ENCODE data around the gene LEAP2. TPM values are rescaled to one million over a fixed set of nuclear protein-coding genes. Genes with fewer than 3 reads are reported as not detected.

LEAP2 gene
- total and polyA plus RNA-seq, 2 of the 4 experiments (the other 2 are of a cell fraction), result under 0.01 to 0.36 TPM

DNA sequence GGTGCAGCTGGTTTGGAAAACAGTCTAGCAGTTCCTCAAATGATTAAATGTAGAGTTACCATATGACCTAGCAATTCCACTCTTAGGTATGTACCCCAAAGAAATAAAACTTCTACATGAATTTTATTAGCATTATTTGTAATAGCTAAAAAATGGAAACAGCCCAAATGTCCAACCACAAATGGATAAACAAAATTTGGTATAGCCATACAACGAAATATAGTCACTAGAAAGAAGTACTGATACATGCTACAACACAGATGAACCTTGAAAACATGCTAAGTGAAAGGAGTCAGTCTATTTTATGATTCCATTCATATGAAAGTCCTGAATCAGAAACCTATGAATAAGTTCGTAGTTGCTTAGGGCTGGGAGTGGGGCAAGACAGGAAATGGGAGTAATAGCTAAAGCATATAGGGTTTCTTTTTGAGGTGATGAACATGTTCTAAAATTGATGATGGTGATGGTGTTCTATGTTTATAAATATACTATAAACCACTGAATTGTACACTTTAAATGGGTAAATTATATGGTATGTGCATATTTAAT, 13.5 kb upstream of the LEAP2 start:
- in situ Hi-C loops (cut with MboI; ENCODE audit: low sequenced_read_pairs) (no loop called here), intact Hi-C loops (cut with micrococcal nuclease) (loop anchor here (5.0 kb wide), 1 partner anchor 103 kb away; no protein-coding TSS in a partner anchor), dilution Hi-C loops (cut with HindIII; ENCODE audit: low sequenced_read_pairs, unreplicated experiment) (no loop called here)
- no peaks in the 10 kb centered on the region for H3K4me1 ChIP-seq (ENCODE audit: control insufficient read depth, insufficient read depth, low read length)
- CTCF ChIA-PET, result no interaction called here
- H2AK9ac ChIP-seq (replicated peaks; ENCODE audit: low read depth, low read length, poor library complexity), result no peak overlapping the region
- H4K5ac ChIP-seq (ENCODE audit: low read depth, low read length), result no peak overlapping the region
- H3K9me1 ChIP-seq (ENCODE audit: insufficient read depth, low read length), result no peaks in the 10 kb centered on the region
- H3K4me2 ChIP-seq (ENCODE audit: low read depth, low read length), result no peak overlapping the region
- no peak overlapping the region for H2BK20ac ChIP-seq (ENCODE audit: low read depth, low read length)
- H3K36me3 ChIP-seq (ENCODE audit: control insufficient read depth, insufficient read depth, low read length), result no peaks in the 10 kb centered on the region
- ATAC-seq (ENCODE audit: low read depth), result no peak
- H4K91ac ChIP-seq (ENCODE audit: insufficient read depth, low read depth, low read length), result no peak overlapping the region
- H3K79me1 ChIP-seq (ENCODE audit: low read depth in 1 of 2, low read length in 2 of 2), result no peaks in the 10 kb centered on the region
- H3K56ac ChIP-seq (ENCODE audit: extremely low read depth, insufficient read depth, low read length), result no peak overlapping the region
- POLR2A ChIA-PET (ENCODE audit: unreplicated experiment), result no interaction called here
- no peak overlapping the region for H2AK5ac ChIP-seq (ENCODE audit: low read depth, low read length)
- H2AFZ ChIP-seq (replicated peaks; ENCODE audit: low read length, poor library complexity), result no peak overlapping the region
- no peak overlapping the region for H3K9ac ChIP-seq (ENCODE audit: low read depth, low read length)
- H3K23ac ChIP-seq (ENCODE audit: low read depth, low read length), result no peak overlapping the region
- no peaks in the 10 kb centered on the region for H3K9me3 ChIP-seq (ENCODE audit: control insufficient read depth, insufficient read depth, low read length)
- H3K18ac ChIP-seq (ENCODE audit: low read depth, low read length), result no peak overlapping the region
- H3K14ac ChIP-seq (replicated peaks; ENCODE audit: low read depth, low read length), result no peak overlapping the region
- no peak overlapping the region for H2BK15ac ChIP-seq (ENCODE audit: low read depth, low read length)
- H2BK5ac ChIP-seq (ENCODE audit: low read depth, low read length, poor library complexity, severe bottlenecking), result no peak overlapping the region
- no peak overlapping the region for H4K8ac ChIP-seq (ENCODE audit: low read depth in 2 of 2, low read length in 2 of 2)
- no peaks in the 10 kb centered on the region for H3K27me3 ChIP-seq (ENCODE audit: control insufficient read depth, insufficient read depth, low read length)
- TF ChIP-seq RCOR1 (IDR thresholded peaks at IDR 0.05; ENCODE audit: insufficient replicate concordance, low read length) (no peak), RAD21 (IDR thresholded peaks at IDR 0.05; ENCODE audit: low read length) (no peak), POLR2A (IDR thresholded peaks at IDR 0.05; ENCODE audit: low read depth, low read length) (no peak), MAFK (IDR thresholded peaks at IDR 0.05; ENCODE audit: low read depth, low read length) (no peak), MXI1 (IDR thresholded peaks at IDR 0.05; ENCODE audit: borderline replicate concordance, low read depth, low read length) (no peak), SMC3 (IDR thresholded peaks at IDR 0.05; ENCODE audit: low read depth, low read length) (no peak), MAZ (IDR thresholded peaks at IDR 0.05; ENCODE audit: borderline replicate concordance, low read depth, low read length) (no peak), RFX5 (IDR thresholded peaks at IDR 0.05; ENCODE audit: low read depth, low read length) (no peak), CHD1 (IDR thresholded peaks at IDR 0.05; ENCODE audit: low read depth, low read length) (no peak), BHLHE40 (IDR thresholded peaks at IDR 0.05; ENCODE audit: low read depth, low read length) (no peak), FOS (IDR thresholded peaks at IDR 0.05; ENCODE audit: low read depth, low read length) (no peak)
- TF ChIP-seq, protein P1, sequence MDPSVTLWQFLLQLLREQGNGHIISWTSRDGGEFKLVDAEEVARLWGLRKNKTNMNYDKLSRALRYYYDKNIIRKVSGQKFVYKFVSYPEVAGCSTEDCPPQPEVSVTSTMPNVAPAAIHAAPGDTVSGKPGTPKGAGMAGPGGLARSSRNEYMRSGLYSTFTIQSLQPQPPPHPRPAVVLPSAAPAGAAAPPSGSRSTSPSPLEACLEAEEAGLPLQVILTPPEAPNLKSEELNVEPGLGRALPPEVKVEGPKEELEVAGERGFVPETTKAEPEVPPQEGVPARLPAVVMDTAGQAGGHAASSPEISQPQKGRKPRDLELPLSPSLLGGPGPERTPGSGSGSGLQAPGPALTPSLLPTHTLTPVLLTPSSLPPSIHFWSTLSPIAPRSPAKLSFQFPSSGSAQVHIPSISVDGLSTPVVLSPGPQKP (IDR thresholded peaks at IDR 0.05; ENCODE audit: borderline replicate concordance, low read depth, low read length), result no peak
- TF ChIP-seq, protein P2, sequence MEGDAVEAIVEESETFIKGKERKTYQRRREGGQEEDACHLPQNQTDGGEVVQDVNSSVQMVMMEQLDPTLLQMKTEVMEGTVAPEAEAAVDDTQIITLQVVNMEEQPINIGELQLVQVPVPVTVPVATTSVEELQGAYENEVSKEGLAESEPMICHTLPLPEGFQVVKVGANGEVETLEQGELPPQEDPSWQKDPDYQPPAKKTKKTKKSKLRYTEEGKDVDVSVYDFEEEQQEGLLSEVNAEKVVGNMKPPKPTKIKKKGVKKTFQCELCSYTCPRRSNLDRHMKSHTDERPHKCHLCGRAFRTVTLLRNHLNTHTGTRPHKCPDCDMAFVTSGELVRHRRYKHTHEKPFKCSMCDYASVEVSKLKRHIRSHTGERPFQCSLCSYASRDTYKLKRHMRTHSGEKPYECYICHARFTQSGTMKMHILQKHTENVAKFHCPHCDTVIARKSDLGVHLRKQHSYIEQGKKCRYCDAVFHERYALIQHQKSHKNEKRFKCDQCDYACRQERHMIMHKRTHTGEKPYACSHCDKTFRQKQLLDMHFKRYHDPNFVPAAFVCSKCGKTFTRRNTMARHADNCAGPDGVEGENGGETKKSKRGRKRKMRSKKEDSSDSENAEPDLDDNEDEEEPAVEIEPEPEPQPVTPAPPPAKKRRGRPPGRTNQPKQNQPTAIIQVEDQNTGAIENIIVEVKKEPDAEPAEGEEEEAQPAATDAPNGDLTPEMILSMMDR (conservative IDR thresholded peaks at IDR 0.05; ENCODE audit: low read depth, low read length), result no peak
- TF ChIP-seq, protein P3, sequence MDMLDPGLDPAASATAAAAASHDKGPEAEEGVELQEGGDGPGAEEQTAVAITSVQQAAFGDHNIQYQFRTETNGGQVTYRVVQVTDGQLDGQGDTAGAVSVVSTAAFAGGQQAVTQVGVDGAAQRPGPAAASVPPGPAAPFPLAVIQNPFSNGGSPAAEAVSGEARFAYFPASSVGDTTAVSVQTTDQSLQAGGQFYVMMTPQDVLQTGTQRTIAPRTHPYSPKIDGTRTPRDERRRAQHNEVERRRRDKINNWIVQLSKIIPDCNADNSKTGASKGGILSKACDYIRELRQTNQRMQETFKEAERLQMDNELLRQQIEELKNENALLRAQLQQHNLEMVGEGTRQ (IDR thresholded peaks at IDR 0.05; ENCODE audit: low read depth, low read length), result no peak
- WGBS, 2 experiments (ENCODE audit: extremely low coverage in 2 of 2, insufficient read length in 1 of 2), result no CpG with 5 or more reads among the region's 2 CpGs
- H3K4ac ChIP-seq (ENCODE audit: low read depth, low read length), result no peak overlapping the region
- BruUV-seq (replicated peaks), result no TSS peak
- no peak overlapping the region for H3K4me3 ChIP-seq (ENCODE audit: insufficient read depth, low read depth, low read length)
- no peak overlapping the region for H3K27ac ChIP-seq (ENCODE audit: insufficient read depth, low read length)
- no peaks in the 10 kb centered on the region for H4K20me1 ChIP-seq (ENCODE audit: insufficient read depth, low read length)
- no peak overlapping the region for H2BK120ac ChIP-seq (ENCODE audit: low read depth, low read length)
- peak; percentile 29 for DNase-seq
